H1 (cell line): ENCODE results near the gene AKAP4. TPM values are rescaled to one million over a fixed set of nuclear protein-coding genes. Genes with fewer than 3 reads are reported as not detected.

Experiments
- CHD7 ChIP-seq: fragments of 300-600 bp; sonication (generic); IDR thresholded peaks from 2 replicates; pipeline ENCODE4 v1.7.1; 2012; ENCODE audit warnings: low read length, moderate library complexity, mild to moderate bottlenecking, inconsistent platforms; ENCODE audit not compliant: insufficient replicate concordance
- POLR2AphosphoS5 ChIP-seq: IDR thresholded peaks from 2 replicates; pipeline ENCODE4 v1.6.1; 2011; ENCODE audit warnings: low read depth, low read length
- SIX5 ChIP-seq: IDR thresholded peaks from 2 replicates; pipeline ENCODE4 v1.6.1; 2011; ENCODE audit warnings: mild to moderate bottlenecking, low read depth, low read length
- ZNF274 ChIP-seq: IDR thresholded peaks from 2 replicates; pipeline ENCODE4 v1.7.0; 2012; ENCODE audit warnings: low read length, borderline replicate concordance; ENCODE audit errors: extremely low read depth
- polyA plus RNA-seq, 7 experiments: library from polyadenylated mRNA; depleted of rRNA in 3 of 7; stranded (reverse) in 5 of 7; unstranded in 2 of 7; fragments of >200 nt in 5 of 7; fragments of 200-250 nt in 2 of 7; gene quantifications; 1 replicate in 5 of 7; 2 replicates in 1 of 7; 4 replicates in 1 of 7; pipeline versions ENCODE4 v1.2.1 to v1.2.3, GENCODE V29; 2011 to 2013; ENCODE audit warnings: missing spikeins in 2 of 7, mixed read lengths in 2 of 7
- total RNA-seq: library from RNA; stranded (reverse); fragmentation: NEBNext Ultra II Directional; extraction: Animal tissue kit (Norgen Biotek cat#: 25700); gene quantifications from 2 replicates; pipeline ENCODE4 v1.2.1, GENCODE V29; 2021

AKAP4 gene
- total and polyA plus RNA-seq, 2 of the 8 experiments (the other 6 are each of a cell fraction or from before 2014, with no cell fraction given) = not detected

GRCh38 chrX:50158593-50158992 lies 42.2 kb downstream of the AKAP4 start (continued):
- TF ChIP-seq ZNF274 (no peak), POLR2AphosphoS5 (no peak), SIX5 (no peak), CHD7 (no peak)
